ENCODE results near the gene GRK6.
A peak's percentile ranks its signal among the peaks of the same experiment; 100 is the strongest.

GRK6 gene

DNA sequence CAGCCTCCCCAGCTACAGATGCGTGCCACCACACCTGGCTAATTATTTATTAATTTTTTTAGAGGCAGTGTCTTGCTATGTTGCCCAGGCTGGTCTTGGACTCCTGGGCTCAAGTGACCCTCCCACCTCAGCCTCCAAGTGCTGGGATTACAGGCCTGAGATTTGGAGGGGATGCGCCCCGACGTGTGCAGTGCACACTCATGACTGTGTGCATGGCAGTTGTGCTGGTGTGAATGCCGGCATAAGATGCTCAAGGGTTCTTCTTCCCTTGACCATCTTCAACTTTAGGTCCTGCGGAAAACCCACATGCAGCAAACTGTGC, 45.7 kb upstream of the GRK6 start:
- Histone ChIP-seq H4K20me1 (ENCODE audit: insufficient read depth, low read length) (no peaks in the 10 kb centered on the region), H3K36me3 (replicated peaks; ENCODE audit: insufficient read depth, low read length) (no peaks in the 10 kb centered on the region), H3K4me3 (ENCODE audit: low read length) (no peak overlapping the region), H3K9me3 (replicated peaks; ENCODE audit: insufficient read depth, low read length) (no peaks in the 10 kb centered on the region), H3K9me2 (replicated peaks; ENCODE audit: insufficient read depth, low read length) (no peaks in the 10 kb centered on the region), H3F3A (ENCODE audit: insufficient read depth, low read length) (no peaks in the 10 kb centered on the region), H3K4me1 (ENCODE audit: low read length) (no peaks in the 10 kb centered on the region), H3K9ac (ENCODE audit: low read length) (no peak overlapping the region), H3K79me2 (ENCODE audit: low read length) (no peaks in the 10 kb centered on the region), H2AFZ (ENCODE audit: low read length) (no peak overlapping the region), H3K27me3 (replicated peaks; ENCODE audit: insufficient read depth, low read length) (peaks cover 21% of the 10 kb centered on the region), H3K27ac (ENCODE audit: low read length) (no peak overlapping the region), H3K4me2 (ENCODE audit: low read depth, low read length) (no peak overlapping the region)
- DNase-seq, result no peak
- no peak for TF ChIP-seq EZH2 (optimal IDR thresholded peaks at IDR 0.05; ENCODE audit: low read depth, low read length)
- TF ChIP-seq, protein P1, sequence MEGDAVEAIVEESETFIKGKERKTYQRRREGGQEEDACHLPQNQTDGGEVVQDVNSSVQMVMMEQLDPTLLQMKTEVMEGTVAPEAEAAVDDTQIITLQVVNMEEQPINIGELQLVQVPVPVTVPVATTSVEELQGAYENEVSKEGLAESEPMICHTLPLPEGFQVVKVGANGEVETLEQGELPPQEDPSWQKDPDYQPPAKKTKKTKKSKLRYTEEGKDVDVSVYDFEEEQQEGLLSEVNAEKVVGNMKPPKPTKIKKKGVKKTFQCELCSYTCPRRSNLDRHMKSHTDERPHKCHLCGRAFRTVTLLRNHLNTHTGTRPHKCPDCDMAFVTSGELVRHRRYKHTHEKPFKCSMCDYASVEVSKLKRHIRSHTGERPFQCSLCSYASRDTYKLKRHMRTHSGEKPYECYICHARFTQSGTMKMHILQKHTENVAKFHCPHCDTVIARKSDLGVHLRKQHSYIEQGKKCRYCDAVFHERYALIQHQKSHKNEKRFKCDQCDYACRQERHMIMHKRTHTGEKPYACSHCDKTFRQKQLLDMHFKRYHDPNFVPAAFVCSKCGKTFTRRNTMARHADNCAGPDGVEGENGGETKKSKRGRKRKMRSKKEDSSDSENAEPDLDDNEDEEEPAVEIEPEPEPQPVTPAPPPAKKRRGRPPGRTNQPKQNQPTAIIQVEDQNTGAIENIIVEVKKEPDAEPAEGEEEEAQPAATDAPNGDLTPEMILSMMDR (IDR thresholded peaks at IDR 0.05; ENCODE audit: low read length), result no peak
- TF ChIP-seq EZH2phosphoT487 (IDR thresholded peaks at IDR 0.05; ENCODE audit: low read length), result no peak

DNA sequence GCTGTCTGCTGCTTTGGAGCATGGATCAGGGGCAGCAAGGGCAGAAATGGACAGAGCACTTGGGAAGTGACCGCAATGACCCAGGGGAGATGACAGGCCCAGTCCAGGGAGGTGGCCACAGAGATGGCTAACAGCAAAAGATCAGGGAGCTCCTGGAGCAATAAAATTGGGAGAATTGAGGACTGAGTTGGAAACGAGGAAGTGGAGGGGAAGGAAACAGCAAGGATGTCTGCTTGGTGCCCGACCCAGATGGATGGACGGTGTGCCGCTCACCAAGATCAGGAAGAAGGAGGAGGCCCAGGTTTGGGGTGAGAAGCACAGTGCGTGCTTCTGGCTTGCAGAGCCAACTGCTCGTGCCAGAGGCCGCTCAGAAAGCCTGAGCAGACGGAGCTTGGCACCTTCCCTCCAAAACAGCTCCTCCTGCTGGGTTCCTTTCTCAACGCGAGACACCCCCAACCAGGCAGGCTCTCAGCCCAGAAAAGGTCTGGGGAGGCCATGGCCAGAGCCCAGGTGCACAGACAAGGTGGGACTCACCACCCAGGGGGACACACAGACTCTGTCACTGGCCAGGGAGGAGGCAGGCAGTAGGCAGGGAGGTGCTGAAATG, 44.0 kb upstream of the GRK6 start:
- no peaks in the 10 kb centered on the region for H3K36me3 ChIP-seq (replicated peaks; ENCODE audit: insufficient read depth, low read length)
- H3K4me3 ChIP-seq (ENCODE audit: low read length), result no peak overlapping the region
- H3K79me2 ChIP-seq (ENCODE audit: low read length), result no peaks in the 10 kb centered on the region
- no peak overlapping the region for H3K27ac ChIP-seq (ENCODE audit: low read length)
- H3K9me3 ChIP-seq (replicated peaks; ENCODE audit: insufficient read depth, low read length), result no peaks in the 10 kb centered on the region
- DNase-seq, result peak; percentile 30
- no peaks in the 10 kb centered on the region for H3K4me1 ChIP-seq (ENCODE audit: low read length)
- H3K9me2 ChIP-seq (replicated peaks; ENCODE audit: insufficient read depth, low read length), result no peaks in the 10 kb centered on the region
- H3F3A ChIP-seq (ENCODE audit: insufficient read depth, low read length), result no peaks in the 10 kb centered on the region
- no peak for TF ChIP-seq EZH2 (optimal IDR thresholded peaks at IDR 0.05; ENCODE audit: low read depth, low read length)
- TF ChIP-seq, protein P1 (IDR thresholded peaks at IDR 0.05; ENCODE audit: low read length), result peak; percentile 32
- no peak overlapping the region for H2AFZ ChIP-seq (ENCODE audit: low read length)
- H4K20me1 ChIP-seq (ENCODE audit: insufficient read depth, low read length), result no peaks in the 10 kb centered on the region
- no peak overlapping the region for H3K4me2 ChIP-seq (ENCODE audit: low read depth, low read length)
- no peak overlapping the region for H3K9ac ChIP-seq (ENCODE audit: low read length)
- peaks cover 27% of the 10 kb centered on the region for H3K27me3 ChIP-seq (replicated peaks; ENCODE audit: insufficient read depth, low read length)

GRCh38 chr5:177383181-177383580, 43.3 kb upstream of the GRK6 start:
- Histone ChIP-seq H3K27me3 (replicated peaks; ENCODE audit: insufficient read depth, low read length) (peaks cover 27% of the 10 kb centered on the region), H3K27ac (ENCODE audit: low read length) (no peak overlapping the region), H2AFZ (ENCODE audit: low read length) (no peak overlapping the region), H3K4me2 (ENCODE audit: low read depth, low read length) (no peak overlapping the region), H3K9me2 (replicated peaks; ENCODE audit: insufficient read depth, low read length) (no peaks in the 10 kb centered on the region), H3K36me3 (replicated peaks; ENCODE audit: insufficient read depth, low read length) (no peaks in the 10 kb centered on the region), H3F3A (ENCODE audit: insufficient read depth, low read length) (no peaks in the 10 kb centered on the region), H4K20me1 (ENCODE audit: insufficient read depth, low read length) (no peaks in the 10 kb centered on the region), H3K9ac (ENCODE audit: low read length) (no peak overlapping the region), H3K79me2 (ENCODE audit: low read length) (no peaks in the 10 kb centered on the region), H3K9me3 (replicated peaks; ENCODE audit: insufficient read depth, low read length) (no peaks in the 10 kb centered on the region), H3K4me1 (ENCODE audit: low read length) (no peaks in the 10 kb centered on the region), H3K4me3 (ENCODE audit: low read length) (no peak overlapping the region)
- no peak for DNase-seq
- no peak for TF ChIP-seq EZH2 (optimal IDR thresholded peaks at IDR 0.05; ENCODE audit: low read depth, low read length)
- TF ChIP-seq EZH2phosphoT487 (IDR thresholded peaks at IDR 0.05; ENCODE audit: low read length), result no peak
- TF ChIP-seq, protein P1 (IDR thresholded peaks at IDR 0.05; ENCODE audit: low read length), result no peak
